COLO668 (cell line): ENCODE data around the gene NET1.
"Not testable (repeated sequence)": the region's sequence is repeated elsewhere in the genome, so short reads cannot be mapped to it uniquely, and the experiment has no call there.

Experiments used
- DNase-seq: peaks from one replicate; lab custom pipeline; 2025; ENCODE audit not compliant: unreplicated experiment; lab: John Stamatoyannopoulos, UW

The NET1 gene

DNA sequence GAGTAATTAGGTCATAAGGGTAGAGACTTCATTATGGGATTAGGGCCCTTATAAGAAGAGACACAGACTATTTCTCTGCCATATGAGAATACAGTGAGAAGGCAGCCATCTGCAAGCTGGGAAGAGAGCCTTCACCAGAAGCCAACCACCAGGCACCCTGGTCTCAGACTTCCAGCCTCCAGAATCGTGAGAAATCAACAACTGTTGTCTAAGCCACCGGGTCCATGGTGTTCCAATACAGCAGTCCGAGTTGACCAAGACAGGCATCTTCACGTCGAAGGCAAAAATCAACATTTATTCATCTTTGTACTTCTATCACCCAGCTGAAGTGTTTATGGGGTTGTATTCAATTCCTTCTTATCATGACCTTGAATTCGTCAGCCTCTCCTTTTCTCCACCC lies 13.0 kb upstream of the NET1 start:
- no peak for DNase-seq

GRCh38 chr10:5400468-5401240 lies 11.7 kb upstream of the NET1 start:
- no peak for DNase-seq

DNA sequence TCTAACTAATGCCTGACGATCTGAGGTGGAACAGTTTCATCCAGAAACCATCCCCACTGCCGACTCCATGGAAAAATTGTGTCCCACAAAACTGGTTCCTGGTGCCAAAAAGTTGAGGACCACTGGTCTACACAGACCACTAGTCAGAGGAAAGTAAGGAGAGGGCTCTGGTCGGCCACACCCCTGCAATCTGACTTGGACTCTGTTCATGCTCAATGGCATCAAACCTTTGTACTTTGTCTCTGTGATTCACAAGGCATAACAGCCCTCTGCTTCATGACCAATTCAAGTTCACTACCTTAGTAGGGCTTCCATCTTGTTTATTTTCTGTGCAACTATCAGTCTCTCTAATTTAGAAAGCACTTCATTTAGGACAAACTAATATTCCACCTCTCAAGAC lies 9.6 kb upstream of the NET1 start:
- no peak for DNase-seq

- DNase-seq = no peak
These were observed 7.9 kb upstream of the NET1 start, which contains the start of gene TUBAL3 for GRCh38 chr10:5404208-5405041. TSS of gene TUBAL3 (minus strand) at chr10:5404828. CDS start at chr10:5404792, 36 bp downstream.

GRCh38 chr10:5406918-5407317 lies 5.4 kb upstream of the NET1 start:
- DNase-seq = no peak

DNA sequence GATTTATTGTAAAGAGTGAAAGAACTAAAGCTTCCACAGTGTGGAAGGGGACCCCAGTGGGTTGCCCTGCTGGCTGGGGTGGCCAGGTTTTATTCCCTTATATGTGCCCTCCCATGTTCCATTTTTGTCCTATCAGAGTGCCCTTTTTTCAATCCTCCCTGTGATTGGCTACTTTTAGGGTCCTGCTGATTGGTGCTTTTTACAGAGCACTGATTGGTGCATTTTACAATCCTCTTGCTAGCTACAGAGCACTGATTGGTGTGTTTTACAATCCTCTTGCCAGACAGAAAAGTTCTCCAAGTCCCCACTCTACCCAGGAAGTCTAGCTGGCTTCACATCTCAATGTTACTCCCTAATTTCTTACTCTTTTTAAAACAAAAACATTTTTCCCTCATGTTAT lies 1.6 kb upstream of the NET1 start:
- not testable (repeated sequence) for DNase-seq

DNA sequence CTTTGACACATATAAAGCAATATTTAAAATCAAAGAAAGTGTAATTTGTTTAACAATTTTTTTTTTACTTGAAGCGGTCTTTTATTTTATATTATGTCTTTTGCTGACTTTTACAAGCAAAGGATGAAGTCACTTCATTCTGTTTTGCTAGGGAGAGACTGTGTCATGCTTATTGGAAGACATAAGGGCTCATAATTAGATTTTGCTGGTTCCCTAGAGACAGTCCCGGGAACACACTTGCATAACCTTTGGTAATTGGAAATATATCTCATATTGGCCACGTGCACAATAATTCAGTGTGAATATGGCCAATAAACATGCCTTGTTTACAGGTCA lies 448 bp upstream of the NET1 start:
- DNase-seq = no peak

DNA sequence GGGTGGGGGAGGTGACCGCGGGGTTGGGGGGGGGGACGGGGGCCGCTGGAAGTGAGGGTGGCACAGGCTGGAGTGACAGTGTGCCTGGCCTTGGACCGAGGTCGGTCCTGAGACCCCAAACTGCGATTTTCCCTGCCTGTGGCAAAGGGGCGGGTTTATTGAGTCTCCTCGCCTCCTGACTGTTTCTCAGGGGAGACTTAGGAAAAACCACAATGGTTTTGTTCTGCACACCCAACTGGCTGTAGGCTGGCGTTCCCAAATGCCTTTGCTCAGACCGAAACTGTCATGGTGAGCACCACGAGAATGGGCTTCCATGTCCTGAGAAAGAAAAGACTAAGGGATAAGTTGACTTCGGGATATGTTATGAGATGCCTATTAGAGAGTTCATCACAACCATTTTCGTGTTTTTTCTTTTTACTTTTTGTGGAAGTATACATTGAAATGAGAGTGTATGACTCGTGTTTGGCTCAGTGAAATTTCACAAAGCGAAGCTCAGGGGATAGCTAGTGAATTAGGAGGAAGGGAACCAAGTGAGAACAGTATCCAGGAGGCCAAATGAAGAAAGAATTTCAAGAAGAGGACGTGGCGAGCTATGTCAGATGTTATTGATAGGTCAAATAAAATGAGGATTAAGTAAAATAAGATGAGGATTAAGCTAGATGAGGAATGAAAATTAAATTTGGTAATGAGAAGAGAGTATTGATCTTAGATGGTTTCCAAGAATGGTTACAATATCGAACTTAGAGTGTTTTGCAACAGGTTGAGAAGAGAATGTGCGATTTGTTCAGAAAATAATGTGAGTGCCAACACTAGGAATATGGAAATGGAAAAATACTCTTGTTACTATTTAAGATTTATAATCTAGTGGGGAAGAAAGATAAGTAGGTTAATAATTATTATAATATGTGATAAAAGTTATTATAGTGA lies 918 bp downstream of the NET1 start:
- peak; percentile 15 for DNase-seq

DNA sequence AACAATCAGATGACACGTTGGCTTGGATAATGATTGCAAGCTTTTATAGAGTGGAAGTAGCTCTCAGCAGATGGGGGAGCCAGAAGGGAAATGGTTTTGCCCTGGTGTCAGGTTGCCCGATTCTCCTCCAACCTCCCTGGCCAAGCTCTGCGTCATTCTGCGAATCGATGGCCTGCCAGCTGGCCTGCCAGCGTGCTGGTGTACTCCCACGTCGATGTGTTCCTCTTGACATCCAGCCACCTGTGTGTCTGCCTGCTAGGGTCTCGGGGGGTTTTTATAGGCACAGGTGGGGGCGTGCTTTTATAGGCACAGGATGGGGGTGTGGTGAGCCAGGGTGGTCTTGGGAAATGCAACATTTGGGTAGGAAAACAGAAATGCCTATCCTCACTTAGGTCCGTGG lies 4.6 kb downstream of the NET1 start:
- peak; percentile 59 for DNase-seq

- DNase-seq = no peak
These were observed 6.2 kb downstream of the NET1 start for GRCh38 chr10:5418584-5418983.

DNA sequence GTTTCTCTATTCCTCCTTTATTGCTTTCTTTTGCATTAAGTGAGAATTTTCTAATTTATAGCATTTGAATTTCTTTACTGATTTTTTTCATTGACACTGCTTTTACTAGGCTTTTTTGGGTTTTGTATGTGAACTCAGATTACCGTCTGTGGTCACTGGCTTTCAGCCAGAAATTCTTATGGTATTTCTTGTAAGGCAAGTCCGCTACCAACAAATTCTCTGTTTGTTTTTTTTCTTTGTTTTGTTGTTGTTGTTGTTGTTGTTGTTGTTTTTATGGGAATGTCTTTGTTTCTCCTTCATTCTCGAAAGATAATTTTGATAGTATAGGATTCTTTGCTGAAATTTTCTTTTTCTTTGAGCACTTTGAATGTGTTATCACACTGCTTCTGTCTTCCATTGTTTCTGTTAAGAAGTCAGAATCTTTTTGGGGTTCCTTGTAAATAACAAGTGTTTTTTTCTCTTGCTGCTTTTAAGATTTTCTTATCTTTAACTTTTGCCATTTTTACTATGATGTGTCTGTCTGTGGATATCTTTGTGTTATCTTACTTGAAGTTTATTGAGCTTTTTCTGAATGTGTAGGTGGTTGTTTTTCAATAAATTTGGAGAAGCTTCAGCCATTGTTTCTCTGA lies 7.2 kb downstream of the NET1 start:
- no peak for DNase-seq

DNA sequence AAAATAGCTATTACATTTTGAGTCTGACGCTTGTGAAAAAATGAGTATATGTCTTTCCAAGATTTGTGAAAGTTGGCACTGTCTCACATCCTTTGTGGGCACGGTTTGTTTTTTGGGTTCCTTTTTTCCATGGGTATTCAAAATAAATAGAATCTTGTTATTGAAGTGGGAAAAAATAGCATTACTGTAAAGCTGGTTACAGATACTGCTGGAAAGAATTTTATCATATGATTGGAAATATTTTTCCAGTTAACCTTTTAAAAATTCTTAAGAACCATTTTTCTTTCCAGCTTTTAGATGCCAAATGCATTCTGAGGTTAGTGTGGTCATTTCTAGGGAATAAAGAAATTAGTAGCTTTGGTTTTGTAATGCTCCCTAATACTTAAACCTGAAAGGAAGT lies 11.4 kb downstream of the NET1 start:
- DNase-seq = no peak

- no peak for DNase-seq
These were observed 12.4 kb downstream of the NET1 start for GRCh38 chr10:5424751-5425150.

DNA sequence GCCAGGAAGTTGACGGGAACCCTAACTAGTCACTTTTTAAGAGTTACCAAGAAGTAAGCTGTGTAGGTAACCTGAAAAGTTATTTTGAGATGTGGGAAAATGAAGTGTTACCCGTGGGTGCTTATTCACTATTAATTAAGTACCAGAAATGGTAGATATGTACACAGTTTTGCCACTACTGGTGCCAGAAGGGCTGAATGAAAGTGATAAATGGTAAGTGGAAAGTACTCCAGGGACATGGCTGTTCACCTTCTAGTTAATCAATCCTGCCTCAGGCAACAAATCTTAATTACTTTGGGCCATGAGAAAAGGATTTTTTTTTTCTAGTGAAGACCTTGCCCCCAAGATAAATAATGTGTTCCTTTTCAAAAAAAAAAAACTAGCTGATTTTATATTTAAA lies 15.8 kb downstream of the NET1 start:
- DNase-seq = no peak

GRCh38 chr10:5433182-5433581 lies 20.8 kb downstream of the NET1 start:
- DNase-seq = no peak

DNA sequence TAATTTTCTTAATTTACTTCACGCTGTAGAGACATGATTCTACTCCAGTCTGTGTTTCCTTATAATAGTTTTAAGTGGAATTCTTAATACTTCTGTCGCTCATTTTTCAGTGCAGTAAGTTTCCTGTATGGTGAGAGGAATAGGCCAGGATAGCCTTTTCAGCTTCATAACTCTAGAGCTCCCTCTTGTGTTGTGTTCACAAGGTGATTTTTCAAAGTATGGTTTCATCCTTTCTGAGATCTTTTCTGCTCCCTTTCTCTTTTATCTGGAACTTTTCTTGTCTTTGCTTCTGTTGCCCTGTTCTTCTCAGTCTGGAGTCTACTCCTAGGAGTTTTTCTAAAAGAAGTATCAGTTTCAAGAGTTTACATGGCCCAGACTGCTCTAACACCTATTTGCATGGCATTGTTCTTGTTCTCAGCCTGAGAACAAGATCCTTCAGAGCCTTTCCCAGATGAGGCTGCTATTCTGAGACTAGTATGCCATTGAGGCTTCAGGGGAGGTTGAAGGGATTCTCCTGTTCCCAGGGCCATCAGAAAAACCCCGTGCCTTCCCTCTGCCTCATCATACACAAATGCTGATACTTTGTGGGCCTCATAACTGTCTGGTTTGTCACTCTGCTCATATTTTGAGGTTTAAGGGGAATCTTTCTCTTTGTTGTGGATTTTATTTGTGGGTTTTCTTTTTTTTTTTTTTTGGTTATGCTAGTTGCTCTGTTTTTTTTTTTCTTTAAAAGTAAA lies 21.8 kb downstream of the NET1 start:
- no peak for DNase-seq

- no peak for DNase-seq
These were observed 23.0 kb downstream of the NET1 start for GRCh38 chr10:5435328-5435727.

DNA sequence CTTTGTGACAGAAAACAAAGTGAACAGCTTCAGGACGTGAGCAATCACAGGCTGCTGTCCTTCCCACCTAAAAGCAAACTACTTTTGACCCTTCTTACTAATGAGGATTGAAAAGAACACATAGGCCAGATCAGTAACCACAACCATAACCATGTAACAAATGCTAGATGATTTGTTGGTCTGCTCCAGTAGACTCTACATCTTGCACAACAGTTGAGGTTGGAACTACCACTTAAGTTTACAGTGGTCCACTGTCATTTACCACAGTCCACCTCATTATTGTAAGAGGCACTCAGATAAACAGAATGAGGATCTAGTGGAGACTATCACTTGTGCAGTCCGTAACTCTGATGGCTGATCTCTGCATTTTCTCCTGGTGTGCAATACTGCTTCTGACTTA lies 27.8 kb downstream of the NET1 start:
- no peak for DNase-seq

DNA sequence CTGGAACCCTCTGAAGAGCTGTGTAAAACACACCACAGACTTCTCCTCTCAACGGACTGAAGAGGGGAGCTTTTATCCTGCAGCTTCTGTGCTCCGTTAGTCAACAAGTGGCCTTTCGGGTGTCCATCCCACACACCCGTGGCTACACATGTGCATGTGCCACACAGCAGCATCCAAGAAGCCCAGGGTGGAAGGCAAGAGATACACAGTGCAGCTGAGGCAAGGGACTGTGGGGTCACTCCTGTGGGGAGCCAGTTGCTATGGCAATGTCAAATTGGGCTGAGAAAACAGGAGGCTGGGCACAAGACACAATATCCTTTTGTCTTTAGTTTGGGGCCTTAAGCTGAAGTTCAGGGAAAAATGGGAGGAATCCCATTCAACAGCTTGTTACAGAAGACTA lies 28.7 kb downstream of the NET1 start:
- DNase-seq = no peak
